Measurements from ENCODE around the gene DPF3.

Gene DPF3

GRCh38 chr14:72766296-72766695 is 127.6 kb downstream of the DPF3 start:
- Histone ChIP-seq H4K91ac (ENCODE audit: low read depth, low read length) (no peak overlapping the region), H2BK12ac (ENCODE audit: low read length) (no peak overlapping the region), H2AFZ (ENCODE audit: insufficient read depth, low read length, poor library complexity) (no peak overlapping the region), H4K8ac (ENCODE audit: low read depth, low read length) (no peak overlapping the region), H2AK5ac (ENCODE audit: low read length) (no peak overlapping the region), H3K4me2 (ENCODE audit: low read length) (no peak overlapping the region), H3K4ac (ENCODE audit: low read depth, low read length) (no peak overlapping the region), H3K9ac (ENCODE audit: low read length) (no peak overlapping the region), H3K79me2 (ENCODE audit: control insufficient read depth, insufficient read depth, low read length, poor library complexity) (no peaks in the 10 kb centered on the region), H3K27me3 (ENCODE audit: insufficient read depth, low read length) (no peaks in the 10 kb centered on the region), H3K4me3 (ENCODE audit: low read depth, low read length) (no peak overlapping the region), H4K12ac (ENCODE audit: low read depth, low read length) (no peak overlapping the region), H2BK5ac (ENCODE audit: low read depth, low read length, poor library complexity) (no peak overlapping the region), H3K27ac (ENCODE audit: low read depth, low read length) (no peak overlapping the region), H3K18ac (ENCODE audit: low read length) (no peak overlapping the region), H3K23ac (ENCODE audit: low read length) (no peak overlapping the region), H2BK120ac (ENCODE audit: insufficient read depth, low read length, poor library complexity) (no peak overlapping the region), H3K79me1 (ENCODE audit: low read length) (no peaks in the 10 kb centered on the region), H3K14ac (ENCODE audit: low read length) (no peak overlapping the region), H3K4me1 (ENCODE audit: control insufficient read depth in 1 of 2, insufficient read depth in 2 of 2, low read length in 2 of 2) (no peaks in the 10 kb centered on the region), H3K36me3 (ENCODE audit: control insufficient read depth in 1 of 2, insufficient read depth in 2 of 2, low read length in 2 of 2) (no peaks in the 10 kb centered on the region), H3K9me3 (ENCODE audit: insufficient read depth, low read depth, low read length) (peaks cover 2% of the 10 kb centered on the region)
- WGBS (ENCODE audit: extremely low coverage, insufficient coverage, insufficient read length): no CpG with 5 or more reads among the region's 3 CpGs
- peak; percentile 65 to 86 for DNase-seq

- no CpG with 5 or more reads among the region's 1 CpG for WGBS (ENCODE audit: extremely low coverage, insufficient coverage, insufficient read length)
These were observed 130.0 kb downstream of the DPF3 start for GRCh38 chr14:72763892-72764291.

DNA sequence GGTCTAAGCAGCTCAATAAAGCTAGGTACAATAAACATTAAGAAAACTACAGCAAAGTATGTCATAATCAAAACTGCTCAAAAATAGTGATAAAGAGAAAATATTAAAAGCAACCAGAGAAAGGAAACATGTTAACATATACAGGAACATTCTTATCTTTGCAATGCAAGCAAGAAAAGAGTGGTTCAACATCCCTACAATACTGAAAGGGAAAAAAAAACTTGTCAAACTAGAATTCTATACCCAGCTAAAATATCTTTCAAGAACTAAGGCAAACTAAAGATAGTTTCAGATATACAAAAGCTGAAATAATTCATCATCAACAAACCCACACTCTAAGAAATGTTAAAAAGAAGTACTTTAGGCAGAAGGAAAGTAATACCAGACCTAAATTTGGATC is 134.2 kb downstream of the DPF3 start:
- Histone ChIP-seq H3K79me1 (ENCODE audit: low read length) (no peaks in the 10 kb centered on the region), H3K14ac (ENCODE audit: low read length) (no peak overlapping the region), H3K9me3 (ENCODE audit: insufficient read depth, low read depth, low read length) (no peaks in the 10 kb centered on the region)

More at GRCh38 chr14:72763892-72764291, 130.0 kb downstream of the DPF3 start:
- Histone ChIP-seq H2BK5ac (ENCODE audit: low read depth, low read length, poor library complexity) (no peak overlapping the region), H3K23ac (ENCODE audit: low read length) (no peak overlapping the region), H3K4me2 (ENCODE audit: low read length) (no peak overlapping the region), H3K9me3 (ENCODE audit: insufficient read depth, low read depth, low read length) (peaks cover 2% of the 10 kb centered on the region), H2BK120ac (ENCODE audit: insufficient read depth, low read length, poor library complexity) (no peak overlapping the region), H3K14ac (ENCODE audit: low read length) (no peak overlapping the region), H3K79me1 (ENCODE audit: low read length) (no peaks in the 10 kb centered on the region), H4K12ac (ENCODE audit: low read depth, low read length) (no peak overlapping the region), H3K4ac (ENCODE audit: low read depth, low read length) (no peak overlapping the region), H3K9ac (ENCODE audit: low read length) (no peak overlapping the region), H4K91ac (ENCODE audit: low read depth, low read length) (no peak overlapping the region), H3K36me3 (ENCODE audit: control insufficient read depth in 1 of 2, insufficient read depth in 2 of 2, low read length in 2 of 2) (peaks cover 0 to 1% of the 10 kb centered on the region in 2 experiments), H3K27ac (ENCODE audit: low read depth, low read length) (no peak overlapping the region), H3K4me1 (ENCODE audit: control insufficient read depth in 1 of 2, insufficient read depth in 2 of 2, low read length in 2 of 2) (no peaks in the 10 kb centered on the region), H3K27me3 (ENCODE audit: insufficient read depth, low read length) (no peaks in the 10 kb centered on the region), H3K79me2 (ENCODE audit: control insufficient read depth, insufficient read depth, low read length, poor library complexity) (no peaks in the 10 kb centered on the region), H2AK5ac (ENCODE audit: low read length) (no peak overlapping the region), H3K4me3 (ENCODE audit: low read depth, low read length) (no peak overlapping the region), H2BK12ac (ENCODE audit: low read length) (no peak overlapping the region), H4K8ac (ENCODE audit: low read depth, low read length) (no peak overlapping the region), H3K18ac (ENCODE audit: low read length) (no peak overlapping the region), H2AFZ (ENCODE audit: insufficient read depth, low read length, poor library complexity) (no peak overlapping the region)
- no peak for DNase-seq

GRCh38 chr14:72758993-72759392 is 134.9 kb downstream of the DPF3 start:
- H3K27ac ChIP-seq (ENCODE audit: low read depth, low read length): no peak overlapping the region
- H2AK5ac ChIP-seq (ENCODE audit: low read length): no peak overlapping the region
- H3K79me1 ChIP-seq (ENCODE audit: low read length): no peaks in the 10 kb centered on the region
- H2AFZ ChIP-seq (ENCODE audit: insufficient read depth, low read length, poor library complexity): no peak overlapping the region
- no peak overlapping the region for H2BK12ac ChIP-seq (ENCODE audit: low read length)
- no peak overlapping the region for H4K8ac ChIP-seq (ENCODE audit: low read depth, low read length)
- peaks cover 0 to 1% of the 10 kb centered on the region in 2 experiments for H3K36me3 ChIP-seq (ENCODE audit: control insufficient read depth in 1 of 2, insufficient read depth in 2 of 2, low read length in 2 of 2)
- H3K9me3 ChIP-seq (ENCODE audit: insufficient read depth, low read depth, low read length): no peaks in the 10 kb centered on the region
- no peak overlapping the region for H4K91ac ChIP-seq (ENCODE audit: low read depth, low read length)
- no peak overlapping the region for H3K14ac ChIP-seq (ENCODE audit: low read length)
- H3K18ac ChIP-seq (ENCODE audit: low read length): no peak overlapping the region
- no peak overlapping the region for H3K23ac ChIP-seq (ENCODE audit: low read length)
- DNase-seq: no peak
- no peaks in the 10 kb centered on the region for H3K79me2 ChIP-seq (ENCODE audit: control insufficient read depth, insufficient read depth, low read length, poor library complexity)
- no peak overlapping the region for H3K9ac ChIP-seq (ENCODE audit: low read length)
- H3K4me2 ChIP-seq (ENCODE audit: low read length): no peak overlapping the region
- no peak overlapping the region for H2BK120ac ChIP-seq (ENCODE audit: insufficient read depth, low read length, poor library complexity)
- no peak overlapping the region for H3K4me3 ChIP-seq (ENCODE audit: low read depth, low read length)
- H3K4ac ChIP-seq (ENCODE audit: low read depth, low read length): no peak overlapping the region
- H4K12ac ChIP-seq (ENCODE audit: low read depth, low read length): no peak overlapping the region
- H3K27me3 ChIP-seq (ENCODE audit: insufficient read depth, low read length): no peaks in the 10 kb centered on the region
- no peak overlapping the region for H2BK5ac ChIP-seq (ENCODE audit: low read depth, low read length, poor library complexity)
- no peaks in the 10 kb centered on the region for H3K4me1 ChIP-seq (ENCODE audit: control insufficient read depth in 1 of 2, insufficient read depth in 2 of 2, low read length in 2 of 2)

More for the DNA sequence above, 134.2 kb downstream of the DPF3 start:
- no peak overlapping the region for H4K8ac ChIP-seq (ENCODE audit: low read depth, low read length)
- no peak overlapping the region for H3K4ac ChIP-seq (ENCODE audit: low read depth, low read length)
- no peak overlapping the region for H2BK120ac ChIP-seq (ENCODE audit: insufficient read depth, low read length, poor library complexity)
- no peak for DNase-seq
- no peak overlapping the region for H2AFZ ChIP-seq (ENCODE audit: insufficient read depth, low read length, poor library complexity)
- no peak overlapping the region for H3K23ac ChIP-seq (ENCODE audit: low read length)
- no peak overlapping the region for H4K91ac ChIP-seq (ENCODE audit: low read depth, low read length)
- no peaks in the 10 kb centered on the region for H3K4me1 ChIP-seq (ENCODE audit: control insufficient read depth in 1 of 2, insufficient read depth in 2 of 2, low read length in 2 of 2)
- no peak overlapping the region for H3K18ac ChIP-seq (ENCODE audit: low read length)
- no peaks in the 10 kb centered on the region for H3K79me2 ChIP-seq (ENCODE audit: control insufficient read depth, insufficient read depth, low read length, poor library complexity)
- peaks cover 0 to 1% of the 10 kb centered on the region in 2 experiments for H3K36me3 ChIP-seq (ENCODE audit: control insufficient read depth in 1 of 2, insufficient read depth in 2 of 2, low read length in 2 of 2)
- H2BK5ac ChIP-seq (ENCODE audit: low read depth, low read length, poor library complexity): no peak overlapping the region
- no peak overlapping the region for H2AK5ac ChIP-seq (ENCODE audit: low read length)
- H3K27ac ChIP-seq (ENCODE audit: low read depth, low read length): no peak overlapping the region
- H3K4me3 ChIP-seq (ENCODE audit: low read depth, low read length): no peak overlapping the region
- H4K12ac ChIP-seq (ENCODE audit: low read depth, low read length): no peak overlapping the region
- no peak overlapping the region for H2BK12ac ChIP-seq (ENCODE audit: low read length)
- H3K4me2 ChIP-seq (ENCODE audit: low read length): no peak overlapping the region
- H3K9ac ChIP-seq (ENCODE audit: low read length): no peak overlapping the region
- no peaks in the 10 kb centered on the region for H3K27me3 ChIP-seq (ENCODE audit: insufficient read depth, low read length)

Data from trophoblast cell (in vitro differentiated cells and primary cell).